HG03520 (cell line): ENCODE results near the gene SLC22A3.
"Not testable (repeated sequence)": the region's sequence is repeated elsewhere in the genome, so short reads cannot be mapped to it uniquely, and the experiment has no call there.

Experiments used
- ATAC-seq: cut with Tn5 transposase; IDR thresholded peaks from one replicate; pipeline ENCODE4 v1.9.1; 2021; ENCODE audit warnings: mild to moderate bottlenecking, moderate library complexity; ENCODE audit not compliant: unreplicated experiment

The SLC22A3 gene, protein sequence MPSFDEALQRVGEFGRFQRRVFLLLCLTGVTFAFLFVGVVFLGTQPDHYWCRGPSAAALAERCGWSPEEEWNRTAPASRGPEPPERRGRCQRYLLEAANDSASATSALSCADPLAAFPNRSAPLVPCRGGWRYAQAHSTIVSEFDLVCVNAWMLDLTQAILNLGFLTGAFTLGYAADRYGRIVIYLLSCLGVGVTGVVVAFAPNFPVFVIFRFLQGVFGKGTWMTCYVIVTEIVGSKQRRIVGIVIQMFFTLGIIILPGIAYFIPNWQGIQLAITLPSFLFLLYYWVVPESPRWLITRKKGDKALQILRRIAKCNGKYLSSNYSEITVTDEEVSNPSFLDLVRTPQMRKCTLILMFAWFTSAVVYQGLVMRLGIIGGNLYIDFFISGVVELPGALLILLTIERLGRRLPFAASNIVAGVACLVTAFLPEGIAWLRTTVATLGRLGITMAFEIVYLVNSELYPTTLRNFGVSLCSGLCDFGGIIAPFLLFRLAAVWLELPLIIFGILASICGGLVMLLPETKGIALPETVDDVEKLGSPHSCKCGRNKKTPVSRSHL

GRCh38 chr6:160348223-160349019, at the start of gene SLC22A3:
Gene SLC22A3 (plus strand): TSS chr6:160348378. CDS start chr6:160348420, 42 bp downstream.
- no peak for ATAC-seq

DNA sequence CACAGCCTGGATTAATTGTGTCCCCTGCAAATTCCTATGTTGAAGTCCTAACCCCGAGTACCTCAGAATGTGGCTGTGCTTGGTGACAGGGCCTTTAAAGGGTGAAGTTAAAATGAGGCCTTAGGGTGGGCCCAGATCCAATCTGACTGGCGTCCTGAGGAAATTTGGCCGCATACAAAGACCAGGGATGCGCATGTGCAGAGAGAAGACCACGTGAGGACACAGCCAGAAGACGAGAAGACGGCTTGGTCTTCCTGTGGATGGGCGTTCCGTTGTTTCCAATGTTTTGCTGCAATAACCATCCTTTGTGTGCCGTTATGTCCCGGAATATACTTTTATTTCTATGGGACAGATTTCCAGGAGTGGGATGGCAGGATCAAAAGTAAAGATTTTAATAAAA, 48.6 kb upstream of the SLC22A3 start:
- ATAC-seq, result no peak

- ATAC-seq, result no peak
These were observed 48.0 kb upstream of the SLC22A3 start for GRCh38 chr6:160300076-160300695.

DNA sequence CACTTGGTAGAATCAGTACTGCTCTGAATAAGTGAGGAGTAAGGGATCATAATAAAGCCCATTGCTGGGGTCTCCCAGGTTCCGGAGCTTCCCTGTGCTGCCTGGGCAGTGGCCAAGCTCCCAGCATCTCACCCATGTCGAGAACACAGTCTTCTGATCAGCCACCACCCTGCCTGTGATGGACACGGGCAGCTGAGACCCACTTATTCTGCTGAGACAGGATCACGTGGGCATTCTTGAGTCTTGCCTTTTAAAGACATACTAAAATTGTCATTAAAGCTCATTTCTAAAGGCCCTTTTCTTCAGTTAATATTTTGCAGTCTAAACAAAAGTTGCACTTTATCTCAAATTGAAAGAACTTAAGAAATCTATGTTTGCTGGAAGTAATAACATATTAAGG, 46.8 kb upstream of the SLC22A3 start:
- no peak for ATAC-seq

DNA sequence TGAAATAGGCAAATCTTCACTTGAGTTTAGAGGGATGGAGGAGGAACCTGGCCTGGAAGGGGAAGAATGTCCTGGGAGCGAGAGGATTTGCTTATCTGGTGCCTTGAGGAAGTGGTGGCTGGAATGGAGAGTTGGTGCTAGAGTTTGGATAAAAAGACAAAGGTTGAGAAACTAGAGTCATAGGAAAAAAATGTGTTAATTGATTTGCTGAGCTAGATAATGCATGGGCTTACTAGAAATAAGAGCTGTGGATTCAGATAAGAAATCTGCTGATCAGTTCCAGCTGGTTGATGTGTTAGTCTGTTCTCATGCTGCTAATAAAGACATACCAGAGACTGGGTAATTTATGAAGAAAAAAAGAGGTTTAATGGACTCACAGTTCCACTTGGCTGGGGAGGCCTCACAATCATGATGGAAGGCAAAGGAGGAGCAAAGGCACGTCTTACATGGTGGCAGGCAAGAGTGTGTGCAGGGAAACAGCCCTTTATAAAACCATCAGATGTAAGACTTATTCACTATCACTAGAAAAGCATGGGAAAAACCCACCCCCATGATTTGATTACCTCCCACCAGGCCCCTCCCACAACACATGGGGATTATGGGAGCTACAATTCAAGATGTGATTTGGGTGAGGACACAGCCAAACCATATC, 45.6 kb upstream of the SLC22A3 start:
- not testable (repeated sequence) for ATAC-seq

GRCh38 chr6:160303806-160304205, 44.4 kb upstream of the SLC22A3 start:
- ATAC-seq, result no peak

DNA sequence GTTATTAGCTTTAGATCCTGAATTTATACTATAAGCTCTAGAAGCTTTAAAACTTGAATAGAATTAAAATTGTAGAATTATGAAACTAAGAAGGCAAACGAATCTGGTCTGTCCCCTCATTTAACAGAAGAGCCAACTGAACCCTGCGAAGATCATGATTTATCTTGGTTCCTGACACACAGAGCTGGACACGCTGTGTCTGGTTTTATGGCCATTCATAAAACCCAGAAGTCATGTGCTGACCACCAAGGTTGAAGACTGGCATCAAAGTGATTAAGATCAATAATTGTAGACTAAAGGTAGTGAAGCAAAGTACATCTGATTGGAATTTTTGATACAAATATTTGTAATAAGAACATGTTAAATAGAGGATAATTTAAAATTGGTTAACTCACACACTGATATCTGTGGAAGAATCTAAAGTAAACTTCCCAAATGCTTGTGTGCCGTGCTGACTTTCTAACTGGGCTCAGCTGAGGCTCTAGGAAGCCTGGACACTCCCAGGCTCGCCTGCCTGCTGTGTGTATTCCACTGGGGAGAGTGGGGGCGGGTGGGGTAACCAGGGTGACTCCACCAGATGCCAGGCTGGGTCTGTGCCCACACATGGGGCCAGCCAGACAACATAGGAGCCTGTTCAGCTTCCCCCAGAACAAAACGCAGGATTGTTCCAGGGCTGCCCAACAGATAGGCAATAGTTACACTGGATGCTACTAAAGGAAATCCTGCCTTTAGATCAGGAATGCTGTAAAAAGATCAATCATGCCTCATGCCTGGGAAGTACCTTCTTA, 42.1 kb upstream of the SLC22A3 start:
- ATAC-seq, result no peak

- ATAC-seq, result no peak
These were observed 38.5 kb upstream of the SLC22A3 start for GRCh38 chr6:160309718-160310117.

DNA sequence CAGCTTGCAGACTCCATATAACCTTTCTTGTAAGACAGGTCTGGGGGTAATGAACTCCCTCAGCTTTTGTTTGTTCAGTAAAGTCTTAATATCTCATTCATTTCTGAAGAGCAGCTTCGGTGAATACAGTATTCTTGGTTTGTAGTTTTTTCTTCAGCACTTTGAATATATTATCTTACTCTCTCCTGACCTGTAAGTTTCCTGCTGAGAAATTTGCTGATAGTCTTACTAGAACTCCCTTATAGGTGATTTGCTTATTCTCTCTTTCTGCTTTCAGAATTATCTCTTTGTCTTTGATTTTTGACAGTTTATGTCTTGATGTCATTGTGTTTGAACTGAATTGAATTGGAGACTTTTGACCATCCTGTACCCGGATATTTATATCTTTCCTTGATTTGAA, 35.3 kb upstream of the SLC22A3 start:
- ATAC-seq, result no peak

DNA sequence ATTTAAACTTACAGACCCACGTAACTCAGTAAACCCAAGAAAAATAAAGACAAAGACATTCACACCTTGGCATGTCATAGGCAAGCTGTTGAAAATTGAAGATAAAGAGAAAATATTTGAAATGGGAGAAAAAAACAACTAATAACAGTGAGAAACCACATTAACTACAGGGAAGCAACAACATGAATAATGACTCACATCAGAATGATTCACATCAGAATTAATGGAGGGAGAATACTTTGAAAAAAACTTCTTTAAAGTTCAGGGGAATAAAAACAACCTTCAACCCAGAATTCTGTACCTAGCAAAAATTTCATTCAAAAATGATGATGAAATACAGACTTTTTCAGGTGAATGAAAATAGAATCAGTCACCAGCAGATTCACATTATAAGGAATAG, 32.9 kb upstream of the SLC22A3 start:
- no peak for ATAC-seq

DNA sequence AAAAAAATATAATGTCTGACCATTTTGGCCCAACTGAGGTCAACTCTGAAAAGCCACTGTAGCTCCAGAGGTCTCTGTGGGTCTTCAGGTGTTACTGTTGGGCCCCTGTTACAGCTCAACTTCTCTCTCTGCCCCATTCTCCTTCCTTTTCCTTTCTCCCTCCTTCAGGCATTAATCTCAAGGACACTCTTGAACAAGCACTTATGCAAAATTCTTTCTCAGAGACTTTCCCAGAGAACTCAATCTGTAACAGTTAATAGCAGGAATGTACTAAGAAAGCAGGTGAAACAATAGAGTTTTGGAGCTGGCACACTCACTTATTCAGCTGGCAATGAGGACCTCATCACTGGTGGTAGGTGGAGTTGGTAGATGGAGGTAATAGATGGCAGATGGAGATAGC, 31.9 kb upstream of the SLC22A3 start:
- ATAC-seq, result no peak

DNA sequence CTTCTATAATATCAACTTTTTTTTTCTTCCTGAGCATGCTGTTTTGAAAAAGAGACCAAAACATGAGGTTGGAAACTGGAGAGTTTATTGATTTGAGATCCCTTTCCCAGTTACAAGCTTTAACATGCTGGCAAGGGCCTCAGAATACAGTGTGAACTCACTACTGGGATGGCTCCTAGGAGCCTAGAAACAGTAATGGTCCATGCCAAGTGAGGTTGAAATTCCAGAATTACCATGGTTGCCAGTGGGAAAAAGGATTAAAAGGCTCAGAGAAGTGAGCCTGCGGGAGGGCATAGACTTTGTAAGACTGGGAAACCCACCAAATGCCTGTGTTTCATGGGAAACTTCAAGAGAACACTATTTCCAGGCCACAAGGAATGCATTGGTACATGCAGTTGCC, 28.9 kb upstream of the SLC22A3 start:
- ATAC-seq, result no peak

- no peak for ATAC-seq
These were observed 26.3 kb upstream of the SLC22A3 start for GRCh38 chr6:160321729-160322505.

DNA sequence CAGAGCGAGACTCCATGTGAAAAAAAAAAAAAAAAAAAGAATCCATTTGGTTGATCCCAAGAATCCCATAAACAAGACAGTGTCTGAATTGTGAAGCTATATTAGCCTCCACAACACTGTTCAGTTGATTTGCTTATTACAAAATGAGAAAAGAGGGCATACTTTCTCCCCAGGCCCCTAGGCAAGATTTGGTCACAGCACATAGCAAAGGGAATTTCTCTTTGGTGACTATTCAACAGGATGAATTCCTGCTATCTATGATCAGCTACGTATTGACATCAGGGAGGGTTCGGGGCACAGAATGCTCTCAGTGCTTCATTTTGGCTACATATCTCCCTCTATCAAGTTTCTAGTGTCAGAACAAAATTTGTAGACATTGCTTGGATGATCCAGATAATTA, 20.2 kb upstream of the SLC22A3 start:
- no peak for ATAC-seq

DNA sequence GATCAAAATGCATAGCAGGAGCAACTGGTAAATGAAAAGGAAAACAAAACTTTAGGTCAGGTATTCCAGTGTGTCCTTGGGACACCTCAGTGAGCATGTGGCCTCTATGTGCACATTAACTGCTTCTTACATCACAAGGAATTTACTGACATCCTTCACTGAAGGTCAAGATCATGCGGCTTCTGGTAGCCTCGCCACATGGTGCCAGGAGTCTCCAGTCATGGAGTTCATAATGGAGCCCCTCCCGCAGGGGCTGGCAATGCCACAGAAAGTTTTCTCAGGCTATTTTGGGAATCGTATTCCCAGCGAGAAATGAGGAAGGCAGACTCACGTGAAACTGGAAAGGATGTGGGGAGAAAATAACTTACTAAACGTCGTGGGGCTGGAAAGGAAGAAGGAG, 19.7 kb upstream of the SLC22A3 start:
- no peak for ATAC-seq

DNA sequence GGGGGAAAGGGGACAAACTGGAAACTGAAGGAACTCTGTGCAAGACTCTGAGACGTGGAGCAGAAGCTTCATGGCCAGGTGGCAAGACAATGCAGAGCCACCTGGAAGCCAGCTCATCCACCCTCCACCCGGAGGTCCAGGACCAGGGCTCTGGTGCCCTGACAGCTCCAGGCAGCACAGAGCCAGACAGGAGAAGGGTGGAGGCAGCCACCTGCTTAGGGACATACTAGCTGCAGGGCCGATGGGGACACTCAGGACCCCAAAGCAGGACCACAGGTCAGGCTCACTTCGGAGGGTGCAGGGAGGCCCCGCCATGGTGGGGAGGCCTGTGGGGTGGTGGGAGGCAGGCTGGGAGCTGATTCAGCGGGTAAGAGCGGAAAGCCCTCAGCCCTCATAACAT, 19.0 kb upstream of the SLC22A3 start:
- ATAC-seq, result no peak

DNA sequence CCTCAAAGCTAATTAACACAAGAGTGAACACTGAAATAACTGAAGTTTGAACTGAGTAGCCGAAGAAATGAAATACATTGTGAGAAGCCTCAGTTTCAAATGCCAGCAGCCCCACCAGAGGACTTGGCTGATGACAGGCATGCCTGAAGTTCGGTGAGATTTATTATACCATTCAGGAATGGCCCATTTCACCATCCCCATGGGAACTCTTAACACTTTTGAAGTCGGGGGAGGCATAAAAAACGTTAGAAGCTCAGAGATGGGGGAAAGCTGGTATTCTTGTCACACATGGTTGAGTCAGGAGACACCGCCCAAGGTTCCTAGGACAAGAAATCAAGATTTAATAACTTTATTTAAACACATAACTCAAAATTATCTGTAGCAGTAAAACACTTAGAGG, 17.6 kb upstream of the SLC22A3 start:
- no peak for ATAC-seq

DNA sequence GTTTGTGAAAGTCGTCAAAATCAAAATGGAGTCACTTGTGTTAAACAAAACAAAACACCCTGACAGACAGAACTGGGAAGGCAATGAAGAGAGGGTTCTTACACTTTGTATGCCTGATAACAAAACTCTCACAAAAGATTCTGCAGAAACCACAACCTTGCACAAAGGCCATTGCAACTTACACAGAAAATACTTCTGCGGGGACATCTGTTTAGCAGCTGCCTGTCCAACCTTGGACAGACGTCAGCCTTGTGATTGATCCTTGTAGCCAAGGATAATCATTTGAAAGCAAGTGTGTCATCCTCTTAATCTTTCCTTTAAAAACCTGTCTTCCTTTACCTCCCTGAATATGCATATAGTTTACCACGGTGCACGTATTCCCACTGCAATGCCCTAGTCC, 17.0 kb upstream of the SLC22A3 start:
- ATAC-seq, result no peak

- ATAC-seq, result no peak
These were observed 16.4 kb upstream of the SLC22A3 start for GRCh38 chr6:160331753-160332152.
